Parathyroid adenoma (tissue), 2 donors: ENCODE measurements around the gene OLR1.

Experiments used
- H2AFZ ChIP-seq: fragments of 300-600 bp; sonication (generic); one replicate; pipeline ENCODE4 v1.7.0; 2017; ENCODE audit warnings: antibody characterized with exemption, mild to moderate bottlenecking
- H3K27ac ChIP-seq: fragments of 300-600 bp; sonication (generic); one replicate; pipeline ENCODE4 v1.7.0; 2017
- H3K27me3 ChIP-seq: fragments of 300-600 bp; sonication (generic); one replicate; pipeline ENCODE4 v1.7.0; 2017; ENCODE audit warnings: low read length; ENCODE audit not compliant: control insufficient read depth, insufficient read depth
- H3K36me3 ChIP-seq: fragments of 300-600 bp; sonication (generic); one replicate; pipeline ENCODE4 v1.7.0; 2017; ENCODE audit warnings: low read length; ENCODE audit not compliant: control insufficient read depth, insufficient read depth
- H3K4me1 ChIP-seq: fragments of 300-600 bp; sonication (generic); one replicate; pipeline ENCODE4 v1.7.0; 2017; ENCODE audit warnings: control low read depth
- H3K4me2 ChIP-seq: fragments of 300-600 bp; sonication (generic); one replicate; pipeline ENCODE4 v1.7.0; 2017; ENCODE audit warnings: low read length
- H3K4me3 ChIP-seq: fragments of 300-600 bp; sonication (generic); one replicate; pipeline ENCODE4 v1.7.0; 2017; ENCODE audit warnings: low read depth, low read length
- H3K79me2 ChIP-seq: fragments of 300-600 bp; sonication (generic); one replicate; pipeline ENCODE4 v1.7.0; 2017; ENCODE audit warnings: control low read depth
- H3K9ac ChIP-seq: fragments of 300-600 bp; sonication (generic); one replicate; pipeline ENCODE4 v1.7.0; 2017; ENCODE audit warnings: mild to moderate bottlenecking
- H3K9me3 ChIP-seq: fragments of 300-600 bp; sonication (generic); one replicate; pipeline ENCODE4 v1.7.0; 2017; ENCODE audit warnings: low read length; ENCODE audit not compliant: control insufficient read depth
- CTCF ChIP-seq: fragments of 300-600 bp; sonication (generic); IDR thresholded peaks from one replicate; pipeline ENCODE4 v1.7.0; 2017; ENCODE audit warnings: antibody characterized with exemption, mild to moderate bottlenecking
- donor health status: primary hyperparathyroidism.

OLR1 gene

GRCh38 chr12:10115311-10115710 lies 56.6 kb downstream of the OLR1 start:
- no peaks in the 10 kb centered on the region for H3K79me2 ChIP-seq
- no peak overlapping the region for H3K9ac ChIP-seq
- no peak for TF ChIP-seq CTCF
- H2AFZ ChIP-seq: no peak overlapping the region
- no peaks in the 10 kb centered on the region for H3K27me3 ChIP-seq
- H3K27ac ChIP-seq: no peak overlapping the region
- H3K36me3 ChIP-seq: no peaks in the 10 kb centered on the region
- no peak overlapping the region for H3K4me3 ChIP-seq
- no peaks in the 10 kb centered on the region for H3K9me3 ChIP-seq
- H3K4me1 ChIP-seq: no peaks in the 10 kb centered on the region
- no peak overlapping the region for H3K4me2 ChIP-seq

GRCh38 chr12:10113920-10114319 lies 58.0 kb downstream of the OLR1 start:
- TF ChIP-seq CTCF: no peak
- Histone ChIP-seq H3K9ac (no peak overlapping the region), H3K79me2 (no peaks in the 10 kb centered on the region), H3K4me2 (no peak overlapping the region), H3K9me3 (no peaks in the 10 kb centered on the region), H3K36me3 (no peaks in the 10 kb centered on the region), H2AFZ (no peak overlapping the region), H3K4me1 (no peaks in the 10 kb centered on the region), H3K27me3 (no peaks in the 10 kb centered on the region), H3K4me3 (no peak overlapping the region), H3K27ac (no peak overlapping the region)

- no peak overlapping the region for H3K4me2 ChIP-seq
- no peak overlapping the region for H3K4me3 ChIP-seq
- H3K27ac ChIP-seq: no peak overlapping the region
- H3K36me3 ChIP-seq: no peaks in the 10 kb centered on the region
- H3K79me2 ChIP-seq: no peaks in the 10 kb centered on the region
- no peaks in the 10 kb centered on the region for H3K9me3 ChIP-seq
- H3K27me3 ChIP-seq: no peaks in the 10 kb centered on the region
- no peak overlapping the region for H3K9ac ChIP-seq
- no peak for TF ChIP-seq CTCF
- no peaks in the 10 kb centered on the region for H3K4me1 ChIP-seq
- no peak overlapping the region for H2AFZ ChIP-seq
Observed at GRCh38 chr12:10113075-10113474, 58.9 kb downstream of the OLR1 start.

GRCh38 chr12:10111451-10111850 lies 60.5 kb downstream of the OLR1 start:
- no peak for TF ChIP-seq CTCF
- Histone ChIP-seq H3K4me3 (no peak overlapping the region), H3K27ac (no peak overlapping the region), H3K9me3 (no peaks in the 10 kb centered on the region), H3K4me1 (no peaks in the 10 kb centered on the region), H3K79me2 (no peaks in the 10 kb centered on the region), H2AFZ (no peak overlapping the region), H3K4me2 (no peak overlapping the region), H3K36me3 (no peaks in the 10 kb centered on the region), H3K9ac (no peak overlapping the region), H3K27me3 (no peaks in the 10 kb centered on the region)

GRCh38 chr12:10110256-10110844 lies 61.6 kb downstream of the OLR1 start:
- no peak overlapping the region for H3K9ac ChIP-seq
- no peak overlapping the region for H3K4me3 ChIP-seq
- H3K79me2 ChIP-seq: no peaks in the 10 kb centered on the region
- H3K4me1 ChIP-seq: no peaks in the 10 kb centered on the region
- no peaks in the 10 kb centered on the region for H3K36me3 ChIP-seq
- no peak overlapping the region for H3K27ac ChIP-seq
- TF ChIP-seq CTCF: no peak
- H3K4me2 ChIP-seq: no peak overlapping the region
- no peaks in the 10 kb centered on the region for H3K27me3 ChIP-seq
- no peak overlapping the region for H2AFZ ChIP-seq
- H3K9me3 ChIP-seq: no peaks in the 10 kb centered on the region
